K562 (cell line): ENCODE results near the gene SNX12. TPM values are rescaled to one million over a fixed set of nuclear protein-coding genes. Genes with fewer than 3 reads are reported as not detected.

Experiments
- ATAC-seq: fragments of 200-7000 bp; cut with Tn5 transposase; 3 replicates; pipeline ENCODE4 v1.9.1; 2020; ENCODE audit warnings: moderate library complexity
- BruUV-seq: library from RNA; stranded (reverse); fragments of 400-500 nt; replicated peaks from 2 replicates; lab custom pipeline; 2021; lab: Mats Ljungman, UMichigan
- CTCF ChIA-PET: fragments of 300-600 bp; formaldehyde crosslinking; extraction: SDS; loops from one replicate; lab custom pipeline; 2021; ENCODE audit warnings: low intra/inter-chr PET ratio; lab: Yijun Ruan, JAX
- POLR2A ChIA-PET: fragments of 300-600, 350-650 bp; sonication (Branson Sonifier 250); formaldehyde crosslinking; extraction: SDS; loops from one replicate; lab custom pipeline; 2021; ENCODE audit warnings: antibody characterized with exemption, inconsistent platforms; lab: Yijun Ruan, JAX
- DNase-seq, 4 experiments: peaks; one replicate each; pipeline versions ENCODE4 v3.0.0 to v3.0.0-alpha.2; 2011 to 2018; ENCODE audit warnings: low spot score in 3 of 4, mixed read lengths in 3 of 4; ENCODE audit errors: extremely low read depth in 1 of 4
- FAIRE-seq: peaks from 2 replicates; lab custom pipeline; 2011; peaks lifted over from hg19 to GRCh38; lab: Jason Lieb, UNC
- H2AFZ ChIP-seq: 2 replicates; pipeline ENCODE4 v1.6.0; 2011; ENCODE audit warnings: low read depth, low read length, control low read depth, inconsistent platforms
- H3K27ac ChIP-seq: fragments of 200-600 bp; 3 replicates; pipeline ENCODE4 v1.8.0; 2011; ENCODE audit warnings: low read depth, mild to moderate bottlenecking, control low read depth, inconsistent platforms, low read length, moderate library complexity, mixed read lengths; ENCODE audit errors: extremely low read depth
- H3K27me3 ChIP-seq, 2 experiments: fragments of 300-600 bp in 1 of 2; 2 replicates in 1 of 2; 3 replicates in 1 of 2; pipeline versions ENCODE4 v1.6.0 to v1.8.0; 2011; ENCODE audit warnings: inconsistent platforms in 2 of 2, low read length in 2 of 2, mild to moderate bottlenecking in 1 of 2, mixed read lengths in 1 of 2, moderate library complexity in 1 of 2; ENCODE audit not compliant: control insufficient read depth in 2 of 2, insufficient read depth in 2 of 2
- H3K36me3 ChIP-seq: fragments of 300-600 bp; 3 replicates; pipeline ENCODE4 v1.8.0; 2011; ENCODE audit warnings: mild to moderate bottlenecking, low read length, inconsistent platforms; ENCODE audit not compliant: control insufficient read depth, insufficient read depth
- H3K4me1 ChIP-seq, 2 experiments: fragments of 200-600 bp in 1 of 2; replicated peaks in 1 of 2; 2 replicates in 1 of 2; 3 replicates in 1 of 2; pipeline versions ENCODE4 v1.5.1 to v1.8.0; 2011; ENCODE audit warnings: inconsistent platforms in 2 of 2, low read length in 2 of 2, mild to moderate bottlenecking in 1 of 2, mixed read lengths in 1 of 2, moderate library complexity in 1 of 2; ENCODE audit not compliant: control insufficient read depth in 2 of 2, insufficient read depth in 2 of 2
- H3K4me2 ChIP-seq: 2 replicates; pipeline ENCODE4 v1.6.1; 2011; ENCODE audit warnings: low read length, control low read depth, inconsistent platforms, mixed read lengths; ENCODE audit not compliant: insufficient read depth
- H3K4me3 ChIP-seq: fragments of 200-600 bp; sonication (generic), shearing (Covaris generic); 2 replicates; pipeline ENCODE4 v1.5.1; 2016; ENCODE audit warnings: control low read depth, inconsistent platforms
- H3K79me2 ChIP-seq: fragments of 200-600 bp; 3 replicates; pipeline ENCODE4 v1.8.0; 2011; ENCODE audit warnings: low read length, inconsistent platforms; ENCODE audit not compliant: control insufficient read depth, insufficient read depth
- H3K9ac ChIP-seq, 2 experiments: 2 replicates each; pipeline versions ENCODE4 v1.6.0 to v1.6.1; 2011; ENCODE audit warnings: low read depth in 2 of 2, low read length in 2 of 2, control low read depth in 1 of 2, inconsistent platforms in 1 of 2, mild to moderate bottlenecking in 1 of 2, mixed read lengths in 1 of 2; ENCODE audit not compliant: insufficient read depth in 1 of 2
- H3K9me1 ChIP-seq: one replicate; pipeline ENCODE4 v1.6.0; 2011; ENCODE audit warnings: inconsistent platforms, mild to moderate bottlenecking, low read length, moderate library complexity; ENCODE audit not compliant: control insufficient read depth, insufficient read depth
- H3K9me3 ChIP-seq: replicated peaks from 2 replicates; pipeline ENCODE4 v1.5.1; 2011; ENCODE audit warnings: low read depth, low read length, inconsistent platforms; ENCODE audit not compliant: control insufficient read depth, insufficient read depth
- H4K20me1 ChIP-seq: replicated peaks from 2 replicates; pipeline ENCODE4 v1.6.1; 2011; ENCODE audit warnings: low read length, inconsistent platforms, mixed read lengths; ENCODE audit not compliant: control insufficient read depth, insufficient read depth
- CCAR2 ChIP-seq: fragments of 200-400 bp; formaldehyde crosslinking; IDR thresholded peaks from 2 replicates; pipeline ENCODE4 v1.6.1; 2017; ENCODE audit warnings: mild to moderate bottlenecking, low read depth, low read length
- ETV5 ChIP-seq: sonication (generic); formaldehyde crosslinking; IDR thresholded peaks from 2 replicates; pipeline ENCODE4 v1.4.0; 2020; ENCODE audit warnings: low read depth, mild to moderate bottlenecking, missing genetic modification reagents
- EWSR1 ChIP-seq: fragments of 450-650 bp; IDR thresholded peaks from 2 replicates; pipeline ENCODE4 v1.6.1; 2018; ENCODE audit warnings: borderline replicate concordance, mild to moderate bottlenecking, low read depth, moderate library complexity; ENCODE audit not compliant: partially characterized antibody
- HCFC1 ChIP-seq: IDR thresholded peaks from 2 replicates; pipeline ENCODE4 v1.6.1; 2012; ENCODE audit warnings: low read depth, low read length, improper control_type of control experiment
- HES1 ChIP-seq: fragments of 450-650 bp; IDR thresholded peaks from 2 replicates; pipeline ENCODE4 v1.6.1; 2016; ENCODE audit warnings: low read depth, mild to moderate bottlenecking, moderate library complexity
- HEY1 ChIP-seq: fragments of 250-450 bp; sonication (Bioruptor Pico); IDR thresholded peaks from 2 replicates; pipeline ENCODE4 v1.5.0; 2020; ENCODE audit warnings: mild to moderate bottlenecking, moderate library complexity, borderline replicate concordance
- HNRNPH1 ChIP-seq: fragments of 200-400 bp; formaldehyde crosslinking; optimal IDR thresholded peaks from 2 replicates; pipeline ENCODE3; 2017; ENCODE audit warnings: low read depth, mild to moderate bottlenecking, low read length, moderate library complexity
- L3MBTL2 ChIP-seq: fragments of 450-650 bp; IDR thresholded peaks from 2 replicates; pipeline ENCODE4 v1.6.1; 2016; ENCODE audit warnings: mild to moderate bottlenecking, moderate library complexity
- MTA1 ChIP-seq: fragments of 450-650 bp; IDR thresholded peaks from 2 replicates; pipeline ENCODE4 v1.6.1; 2017; ENCODE audit warnings: borderline replicate concordance
- MYNN ChIP-seq, 2 experiments: sonication (generic); formaldehyde crosslinking in 1 of 2; IDR thresholded peaks; 2 replicates each; pipeline versions ENCODE4 v1.5.0 to v1.6.1; 2016 to 2020; ENCODE audit warnings: antibody characterized with exemption in 1 of 2, missing genetic modification reagents in 1 of 2
- NEUROD1 ChIP-seq: fragments of 150-350 bp; IDR thresholded peaks from 2 replicates; pipeline ENCODE4 v1.6.1; 2014; ENCODE audit warnings: borderline replicate concordance, low read length, low read depth; ENCODE audit not compliant: partially characterized antibody
- PHF8 ChIP-seq: fragments of 200-600 bp; sonication (generic); IDR thresholded peaks from 2 replicates; pipeline ENCODE4 v1.6.1; 2012; ENCODE audit warnings: mixed run types, mild to moderate bottlenecking, inconsistent platforms, low read length, moderate library complexity, borderline replicate concordance
- RBFOX2 ChIP-seq: fragments of 200-400 bp; formaldehyde crosslinking; IDR thresholded peaks from 2 replicates; pipeline ENCODE4 v1.6.1; 2017; ENCODE audit warnings: low read depth, mild to moderate bottlenecking, low read length, moderate library complexity
- RBM17 ChIP-seq: fragments of 200-400 bp; formaldehyde crosslinking; IDR thresholded peaks from 2 replicates; pipeline ENCODE4 v1.6.1; 2017; ENCODE audit warnings: low read depth, mild to moderate bottlenecking, low read length, borderline replicate concordance
- ZBTB26 ChIP-seq: fragments of 450-650 bp; formaldehyde crosslinking; IDR thresholded peaks from 2 replicates; pipeline ENCODE4 v1.4.0; 2022; ENCODE audit warnings: missing genetic modification characterization
- ZNF24 ChIP-seq: fragments of 450-650 bp; IDR thresholded peaks from 2 replicates; pipeline ENCODE4 v1.6.1; 2016
- ZNF79 ChIP-seq: fragments of 250-450 bp; sonication (Bioruptor Pico); IDR thresholded peaks from 2 replicates; pipeline ENCODE4 v1.4.0; 2020; ENCODE audit warnings: low read depth, mild to moderate bottlenecking, moderate library complexity
- WGBS: fragments of 100-300 bp; shearing (Covaris generic); methylation state at CpG from one replicate; pipeline ENCODE4 v1.1.6; 2016; ENCODE audit warnings: low coverage, mixed read lengths; ENCODE audit not compliant: insufficient coverage; ENCODE audit errors: missing lambda C conversion rate; 5-methylcytosine and 5-hydroxymethylcytosine counted together
- in situ Hi-C: fragments of 300-500 bp; cut with MboI; formaldehyde crosslinking; loops from 4 replicates; pipeline ENCODE4 v1.15.0; 2018; ENCODE audit warnings: inconsistent platforms, mixed read lengths
- intact Hi-C: fragments of 100-400 bp; cut with micrococcal nuclease; formaldehyde crosslinking; loops from 2 replicates; pipeline ENCODE4 v1.14.2; 2022
- polyA plus RNA-seq, 8 experiments: library from polyadenylated mRNA; depleted of rRNA in 4 of 8; stranded (reverse) in 5 of 8; unstranded in 3 of 8; fragments of >200 nt; fragmentation: Nextera tagmentation in 2 of 8; fragmentation: Illumina TruSeq in 1 of 8; extraction: Ambion mirVana in 2 of 8; extraction: Trizol in 1 of 8; gene quantifications; 2 replicates each; pipeline versions ENCODE4 v1.2.1 to v1.2.3, GENCODE V29; 2011 to 2014; ENCODE audit warnings: inconsistent platforms in 1 of 8, missing spikeins in 1 of 8
- total RNA-seq, 7 experiments: library from RNA; depleted of rRNA in 6 of 7; stranded (reverse); fragments of >200 nt in 6 of 7; fragmentation: Illumina TruSeq in 2 of 7; extraction: Trizol in 2 of 7; gene quantifications; 2 replicates each; pipeline versions ENCODE4 v1.2.1 to v1.2.3, GENCODE V29; 2011 to 2021; ENCODE audit warnings: low replicate concordance in 1 of 7

SNX12 gene
- total and polyA plus RNA-seq, 9 of the 15 experiments (the other 6 are each of a cell fraction or from before 2014, with no cell fraction given) = 12.7 to 50.3 (median 37.1) TPM

GRCh38 chrX:71095981-71096759, 28.0 kb upstream of the SNX12 start:
- no peaks in the 10 kb centered on the region for H3K27me3 ChIP-seq
- peaks cover 11% of the 10 kb centered on the region for H3K79me2 ChIP-seq
- H3K9me3 ChIP-seq = no peaks in the 10 kb centered on the region
- H3K9me1 ChIP-seq = no peaks in the 10 kb centered on the region
- peak in 3 of 4 experiments; percentile 70 to 77 (median 77) for DNase-seq
- BruUV-seq = TSS peak; percentile 96
- no peaks in the 10 kb centered on the region for H3K36me3 ChIP-seq
- peak overlapping the region; percentile 59 for H3K4me3 ChIP-seq
- WGBS = 0% methylated on average over 10 of the region's 46 CpGs
- H2AFZ ChIP-seq = peak overlapping the region; percentile 87
- peak; percentile 29 for ATAC-seq
- H3K4me1 ChIP-seq = peaks cover 22 to 27% of the 10 kb centered on the region in 2 experiments; a peak in 4 of 5 replicates
- CTCF ChIA-PET = interaction anchor here (1.0 kb wide), 1 partner anchor 83 kb away, joined by 3 read pairs; no protein-coding TSS in a partner anchor
- H4K20me1 ChIP-seq = no peaks in the 10 kb centered on the region
- POLR2A ChIA-PET = interaction anchor here (0.8 kb wide), 1 partner anchor 22 kb away, joined by 4 read pairs; the partner anchor contains the start of gene MED12
- FAIRE-seq = no peak
- peak overlapping the region; percentile 94 for H3K4me2 ChIP-seq
- intact Hi-C loops = no loop called here
- in situ Hi-C loops = loop anchor here (5.0 kb wide), 1 partner anchor 81 kb away; no protein-coding TSS in a partner anchor
- peak overlapping the region; percentile 65 for H3K27ac ChIP-seq
- peak overlapping the region; percentile 73 to 95 for H3K9ac ChIP-seq
- TF ChIP-seq HEY1 (no peak), NEUROD1 (no peak), PHF8 (0 out of 2 replicates have a peak, but pooled peaks have one; percentile 26), ETV5 (CRISPR knock-in tag) (no peak), RBFOX2 (0 out of 2 replicates have a peak, but pooled peaks have one; percentile 31), MTA1 (0 out of 2 replicates have a peak, but pooled peaks have one; percentile 40), MYNN (IDR thresholded peaks at IDR 0.05) (no peak), MYNN (CRISPR knock-in tag; IDR thresholded peaks at IDR 0.05) (no peak), ZNF79 (CRISPR knock-in tag) (no peak), HCFC1 (peak; percentile 20; the same call in 1 of the 2 replicates), ZBTB26 (CRISPR knock-in tag) (no peak), CCAR2 (no peak), RBM17 (no peak), EWSR1 (no peak), HES1 (no peak), HNRNPH1 (no peak), ZNF24 (no peak), L3MBTL2 (peak; percentile 43; the same call in 1 of the 2 replicates)
